Upper lobe of right lung (tissue), 1 donor: ENCODE data around the gene GMDS. TPM values are rescaled to one million over a fixed set of nuclear protein-coding genes. Genes with fewer than 3 reads are reported as not detected.

Source experiments
- ATAC-seq: fragments of 200-7000 bp; cut with Tn5 transposase; one replicate; pipeline ENCODE4 v1.9.1; 2020; ENCODE audit warnings: mild to moderate bottlenecking, moderate library complexity
- DNase-seq: peaks from one replicate; pipeline ENCODE4 v3.0.0-alpha.2; 2020
- H3K27ac ChIP-seq: fragments of 200-600 bp; one replicate; pipeline ENCODE4 v1.8.0; 2022
- H3K27me3 ChIP-seq: fragments of 200-600 bp; one replicate; pipeline ENCODE4 v1.8.0; 2022; ENCODE audit warnings: mild to moderate bottlenecking
- H3K36me3 ChIP-seq: fragments of 200-600 bp; one replicate; pipeline ENCODE4 v1.8.0; 2022
- H3K4me1 ChIP-seq: fragments of 200-600 bp; one replicate; pipeline ENCODE4 v1.8.0; 2022
- H3K4me3 ChIP-seq: fragments of 200-600 bp; one replicate; pipeline ENCODE4 v1.8.0; 2022; ENCODE audit warnings: mild to moderate bottlenecking
- H3K9me3 ChIP-seq: fragments of 200-600 bp; one replicate; pipeline ENCODE4 v1.8.0; 2022
- intact Hi-C: fragments of 100-400 bp; cut with DNase I; formaldehyde crosslinking; loops from one replicate; pipeline ENCODE4 v1.11.0; 2022
- total RNA-seq: library from RNA; stranded (reverse); fragmentation: NEBNext Ultra II Directional; extraction: Animal tissue kit (Norgen Biotek cat#: 25700); gene quantifications from one replicate; pipeline ENCODE4 v1.2.1, GENCODE V29; 2021
- TF ChIP-seq, protein P1 (sequence below): fragments of 200-600 bp; IDR thresholded peaks from one replicate; pipeline ENCODE4 v1.8.0; 2022; ENCODE audit warnings: antibody characterized with exemption
- donor health status: DM: no; HTN: yes; CAD: no; lungs with severe emphysema.

GMDS gene
- total RNA-seq, 1 donor from 2014 or later, result 12.2 TPM

- Histone ChIP-seq H3K36me3 (no peaks in the 10 kb centered on the region), H3K9me3 (no peaks in the 10 kb centered on the region), H3K27me3 (no peaks in the 10 kb centered on the region), H3K4me1 (no peaks in the 10 kb centered on the region), H3K4me3 (no peak overlapping the region), H3K27ac (no peak overlapping the region)
- TF ChIP-seq, protein P1, sequence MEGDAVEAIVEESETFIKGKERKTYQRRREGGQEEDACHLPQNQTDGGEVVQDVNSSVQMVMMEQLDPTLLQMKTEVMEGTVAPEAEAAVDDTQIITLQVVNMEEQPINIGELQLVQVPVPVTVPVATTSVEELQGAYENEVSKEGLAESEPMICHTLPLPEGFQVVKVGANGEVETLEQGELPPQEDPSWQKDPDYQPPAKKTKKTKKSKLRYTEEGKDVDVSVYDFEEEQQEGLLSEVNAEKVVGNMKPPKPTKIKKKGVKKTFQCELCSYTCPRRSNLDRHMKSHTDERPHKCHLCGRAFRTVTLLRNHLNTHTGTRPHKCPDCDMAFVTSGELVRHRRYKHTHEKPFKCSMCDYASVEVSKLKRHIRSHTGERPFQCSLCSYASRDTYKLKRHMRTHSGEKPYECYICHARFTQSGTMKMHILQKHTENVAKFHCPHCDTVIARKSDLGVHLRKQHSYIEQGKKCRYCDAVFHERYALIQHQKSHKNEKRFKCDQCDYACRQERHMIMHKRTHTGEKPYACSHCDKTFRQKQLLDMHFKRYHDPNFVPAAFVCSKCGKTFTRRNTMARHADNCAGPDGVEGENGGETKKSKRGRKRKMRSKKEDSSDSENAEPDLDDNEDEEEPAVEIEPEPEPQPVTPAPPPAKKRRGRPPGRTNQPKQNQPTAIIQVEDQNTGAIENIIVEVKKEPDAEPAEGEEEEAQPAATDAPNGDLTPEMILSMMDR, result no peak
- DNase-seq (no peak), ATAC-seq (no peak)
- intact Hi-C loops, result no loop called here
Observed at GRCh38 chr6:1722801-1723200, 522.6 kb downstream of the GMDS start.

DNA sequence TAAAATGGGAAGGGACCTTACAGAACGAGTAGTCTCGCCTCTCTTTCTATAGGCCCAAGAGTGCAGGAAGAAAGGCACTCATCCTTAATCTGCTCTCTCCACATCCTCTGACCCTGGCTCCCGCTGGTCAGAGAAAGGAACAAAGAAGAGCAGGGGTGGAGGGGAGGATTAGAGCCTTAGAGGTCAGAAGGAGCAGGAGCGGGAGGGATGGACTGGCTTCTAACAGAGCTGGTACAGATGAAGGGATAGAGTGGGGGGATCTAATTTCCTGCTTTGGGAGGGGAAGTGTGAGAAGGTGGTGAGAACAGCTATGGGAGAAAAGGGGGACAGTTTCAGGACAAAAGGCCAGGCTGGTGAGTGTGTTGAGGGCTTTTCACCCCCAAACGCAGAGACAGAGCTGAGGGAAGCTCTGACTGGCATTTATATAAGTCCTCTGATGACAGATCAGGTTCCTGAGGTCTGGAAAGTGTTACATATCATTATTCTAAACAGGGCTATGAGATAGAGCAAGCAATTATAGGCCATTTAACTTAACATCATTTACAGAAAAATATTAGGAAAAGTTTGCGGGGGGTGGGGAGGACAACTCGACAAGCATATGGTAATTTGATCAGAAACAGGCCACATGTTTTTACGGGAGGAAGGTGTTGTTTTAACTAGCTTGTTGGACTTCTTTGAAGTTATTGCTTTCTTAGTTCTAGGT is 524.6 kb downstream of the GMDS start:
- ATAC-seq (no peak), DNase-seq (no peak)
- Histone ChIP-seq H3K4me3 (no peak overlapping the region), H3K4me1 (no peaks in the 10 kb centered on the region), H3K9me3 (no peaks in the 10 kb centered on the region), H3K36me3 (no peaks in the 10 kb centered on the region), H3K27me3 (no peaks in the 10 kb centered on the region), H3K27ac (no peak overlapping the region)
- intact Hi-C loops, result no loop called here
- TF ChIP-seq, protein P1, result no peak

DNA sequence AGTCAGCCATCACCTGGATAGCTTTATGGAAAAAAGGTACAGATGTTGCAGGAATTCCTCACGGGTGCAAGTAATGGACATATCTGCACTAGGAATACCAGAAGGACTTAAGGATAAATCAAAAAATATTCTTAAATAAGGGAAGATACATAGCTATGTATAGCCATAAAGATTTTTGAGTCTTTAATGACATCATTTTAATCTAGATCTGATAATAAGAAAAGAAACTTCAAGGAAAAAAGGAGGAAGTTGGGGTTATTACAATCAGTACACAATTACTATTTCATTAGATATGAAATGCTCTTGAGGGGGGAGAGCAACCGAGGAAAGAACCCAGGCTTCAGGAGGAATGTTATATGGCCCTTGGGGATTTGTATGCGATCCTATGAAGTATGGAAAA is 525.5 kb downstream of the GMDS start:
- intact Hi-C loops, result no loop called here
- Histone ChIP-seq H3K4me1 (no peaks in the 10 kb centered on the region), H3K4me3 (no peak overlapping the region), H3K27me3 (no peaks in the 10 kb centered on the region), H3K9me3 (no peaks in the 10 kb centered on the region), H3K27ac (no peak overlapping the region), H3K36me3 (no peaks in the 10 kb centered on the region)
- TF ChIP-seq, protein P1, result no peak
- no peak for ATAC-seq
- no peak for DNase-seq

GRCh38 chr6:1716868-1717267 is 528.5 kb downstream of the GMDS start:
- Histone ChIP-seq H3K4me1 (no peaks in the 10 kb centered on the region), H3K4me3 (no peak overlapping the region), H3K9me3 (no peaks in the 10 kb centered on the region), H3K27ac (no peak overlapping the region), H3K27me3 (no peaks in the 10 kb centered on the region), H3K36me3 (no peaks in the 10 kb centered on the region)
- TF ChIP-seq, protein P1, result no peak
- intact Hi-C loops, result no loop called here
- no peak for DNase-seq
- no peak for ATAC-seq

GRCh38 chr6:1716396-1716795 is 529.0 kb downstream of the GMDS start:
- H3K27ac ChIP-seq, result no peak overlapping the region

More at GRCh38 chr6:1716396-1716795, 529.0 kb downstream of the GMDS start:
- TF ChIP-seq, protein P1, result no peak
- Histone ChIP-seq H3K4me3 (no peak overlapping the region), H3K27me3 (no peaks in the 10 kb centered on the region), H3K4me1 (no peaks in the 10 kb centered on the region), H3K36me3 (no peaks in the 10 kb centered on the region), H3K9me3 (no peaks in the 10 kb centered on the region)
- ATAC-seq (no peak), DNase-seq (no peak)
- intact Hi-C loops, result no loop called here
